GOT3 (cell line): Measurements from ENCODE around the gene CCDC66.

Source experiments
- DNase-seq: peaks from one replicate; lab custom pipeline; 2025; ENCODE audit warnings: mixed read lengths; lab: John Stamatoyannopoulos, UW

Gene CCDC66

DNA sequence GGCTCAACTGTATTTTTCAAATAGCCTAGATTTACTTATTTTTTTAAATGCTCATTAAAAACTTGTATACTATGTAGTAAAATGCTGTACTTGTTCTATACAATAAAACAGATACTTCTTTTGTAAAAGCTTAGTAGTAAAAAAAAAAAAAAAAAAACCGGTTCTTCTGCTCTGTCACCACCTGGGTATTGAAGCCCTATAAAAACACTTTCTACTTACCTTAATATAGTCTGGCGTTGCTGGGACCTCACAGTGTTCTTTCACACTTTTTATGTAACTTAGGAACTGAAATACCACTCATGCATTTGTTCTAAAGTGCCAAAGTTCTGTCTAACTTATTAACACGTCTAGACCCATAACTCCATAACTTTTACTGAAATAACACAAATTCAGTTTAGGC is 64.7 kb downstream of the CCDC66 start:
- no peak for DNase-seq

GRCh38 chr3:56622381-56622780 is 65.4 kb downstream of the CCDC66 start:
- no peak for DNase-seq

GRCh38 chr3:56624725-56625124 is 67.8 kb downstream of the CCDC66 start:
- DNase-seq, result no peak

DNA sequence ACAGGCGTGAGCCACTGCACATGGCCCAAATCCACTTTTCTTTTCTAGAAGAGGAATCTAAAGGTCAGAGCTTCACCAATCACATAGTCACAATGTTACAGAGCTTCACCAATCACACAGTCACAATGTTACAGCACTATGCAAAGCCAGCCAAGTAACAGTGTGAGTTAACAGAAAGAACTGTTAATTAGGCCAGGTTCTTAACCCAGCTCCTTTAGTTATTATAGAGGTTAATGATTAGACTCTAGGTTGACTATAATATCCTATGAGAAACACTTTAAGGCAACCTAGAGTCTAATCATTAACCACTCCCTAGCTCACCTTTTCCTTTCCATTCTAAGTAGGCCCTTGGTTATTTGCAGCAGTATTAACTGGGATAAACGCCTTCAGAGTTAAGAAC is 72.1 kb downstream of the CCDC66 start:
- DNase-seq, result no peak

GRCh38 chr3:56629451-56629850 is 72.5 kb downstream of the CCDC66 start:
- DNase-seq, result no peak

GRCh38 chr3:56630966-56631365 is 74.0 kb downstream of the CCDC66 start:
- no peak for DNase-seq

GRCh38 chr3:56633181-56633580 is 76.2 kb downstream of the CCDC66 start:
- no peak for DNase-seq

GRCh38 chr3:56633602-56634535 is 76.9 kb downstream of the CCDC66 start:
- DNase-seq, result no peak

DNA sequence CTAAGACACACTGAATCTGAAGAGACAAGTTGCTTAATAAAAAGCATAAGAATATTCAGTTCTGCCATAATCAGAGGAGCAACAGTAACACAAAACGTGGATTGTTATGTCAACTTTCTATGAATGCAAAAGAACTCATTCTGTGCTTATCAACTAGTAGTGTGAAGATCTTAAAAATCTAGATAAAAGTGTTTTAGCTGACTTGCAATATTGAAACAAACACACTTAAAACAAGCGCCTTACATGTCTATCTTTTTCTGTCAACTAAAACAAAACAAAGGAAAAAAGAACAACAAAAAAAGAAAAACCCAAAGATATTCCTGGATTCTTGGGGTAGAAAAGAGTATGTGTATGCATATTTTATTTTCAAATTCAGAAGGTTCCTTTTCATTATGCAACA is 88.4 kb downstream of the CCDC66 start:
- DNase-seq, result no peak

GRCh38 chr3:56654460-56654859 is 97.5 kb downstream of the CCDC66 start:
- DNase-seq, result no peak

GRCh38 chr3:56655709-56656108 is 98.7 kb downstream of the CCDC66 start:
- no peak for DNase-seq

GRCh38 chr3:56664823-56665222 is 107.8 kb downstream of the CCDC66 start:
- DNase-seq, result no peak

DNA sequence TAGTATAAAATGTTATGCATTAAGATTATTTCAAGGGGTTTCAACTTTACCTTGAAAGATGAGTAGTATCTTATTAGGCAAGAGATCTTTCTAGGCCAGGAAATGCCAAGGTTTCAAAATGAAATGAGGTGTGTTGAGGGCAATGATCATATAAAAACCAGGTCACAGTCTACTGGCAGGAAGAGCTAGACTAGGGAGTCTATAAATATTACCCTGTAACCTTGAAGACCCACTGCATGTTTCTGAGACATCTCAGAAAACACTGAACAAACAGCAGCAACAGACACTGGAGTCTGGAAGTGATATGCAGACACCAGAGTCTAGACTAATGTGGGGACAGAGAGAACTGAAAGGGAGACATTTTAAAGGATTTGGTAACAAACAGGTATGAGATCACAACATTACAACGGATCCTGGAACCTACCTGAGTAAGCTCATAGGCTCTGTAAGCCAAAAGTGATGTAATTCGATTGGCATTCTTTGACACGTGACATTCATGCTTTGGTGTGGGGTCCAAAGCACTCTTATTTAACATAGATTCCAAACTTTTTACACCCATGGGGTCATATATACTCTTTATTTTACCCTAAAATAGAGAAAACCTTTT is 111.1 kb downstream of the CCDC66 start:
- no peak for DNase-seq
